Measurements from ENCODE around the gene ZNF644. TPM values are rescaled to one million over a fixed set of nuclear protein-coding genes. Genes with fewer than 3 reads are reported as not detected.

Gene ZNF644
- total RNA-seq, 1 donor from 2014 or later, result 37.9 TPM

- H3K36me3 Mint-ChIP-seq (ENCODE audit: low read depth), result no peaks in the 10 kb centered on the region
- TF ChIP-seq CTCF (IDR thresholded peaks at IDR 0.05), result no peak
- no peaks in the 10 kb centered on the region for H3K27me3 Mint-ChIP-seq (ENCODE audit: low read depth)
- no peak for DNase-seq (ENCODE audit: low spot score)
- H3K4me1 Mint-ChIP-seq (ENCODE audit: low read depth), result peaks cover 41% of the 10 kb centered on the region
- H3K4me3 Mint-ChIP-seq (ENCODE audit: unreplicated experiment), result no peak overlapping the region
- H3K27ac Mint-ChIP-seq (ENCODE audit: unreplicated experiment), result no peak overlapping the region
- peaks cover 13% of the 10 kb centered on the region for H3K9me3 Mint-ChIP-seq (ENCODE audit: low read depth)
Observed at GRCh38 chr1:90995311-90995894, 26.4 kb downstream of the ZNF644 start.

- DNase-seq (ENCODE audit: low spot score), result no peak
- H3K9me3 Mint-ChIP-seq (ENCODE audit: low read depth), result peaks cover 13% of the 10 kb centered on the region
- H3K4me3 Mint-ChIP-seq (ENCODE audit: unreplicated experiment), result no peak overlapping the region
- no peak for TF ChIP-seq CTCF (IDR thresholded peaks at IDR 0.05)
- H3K36me3 Mint-ChIP-seq (ENCODE audit: low read depth), result no peaks in the 10 kb centered on the region
- no peak overlapping the region for H3K27ac Mint-ChIP-seq (ENCODE audit: unreplicated experiment)
- peaks cover 41% of the 10 kb centered on the region for H3K4me1 Mint-ChIP-seq (ENCODE audit: low read depth)
- no peaks in the 10 kb centered on the region for H3K27me3 Mint-ChIP-seq (ENCODE audit: low read depth)
Observed at GRCh38 chr1:90994461-90994860, 27.4 kb downstream of the ZNF644 start.

- TF ChIP-seq CTCF (IDR thresholded peaks at IDR 0.05), result no peak
- DNase-seq (ENCODE audit: low spot score), result no peak
- H3K4me3 Mint-ChIP-seq (ENCODE audit: unreplicated experiment), result no peak overlapping the region
- no peaks in the 10 kb centered on the region for H3K36me3 Mint-ChIP-seq (ENCODE audit: low read depth)
- peaks cover 33% of the 10 kb centered on the region for H3K4me1 Mint-ChIP-seq (ENCODE audit: low read depth)
- peaks cover 13% of the 10 kb centered on the region for H3K9me3 Mint-ChIP-seq (ENCODE audit: low read depth)
- H3K27ac Mint-ChIP-seq (ENCODE audit: unreplicated experiment), result no peak overlapping the region
- H3K27me3 Mint-ChIP-seq (ENCODE audit: low read depth), result no peaks in the 10 kb centered on the region
Observed at GRCh38 chr1:90993245-90993644, 28.6 kb downstream of the ZNF644 start.

- Mint-ChIP-seq H3K36me3 (ENCODE audit: low read depth) (peaks cover 4% of the 10 kb centered on the region), H3K4me3 (ENCODE audit: unreplicated experiment) (no peak overlapping the region), H3K4me1 (ENCODE audit: low read depth) (peaks cover 44% of the 10 kb centered on the region), H3K27me3 (ENCODE audit: low read depth) (no peaks in the 10 kb centered on the region), H3K27ac (ENCODE audit: unreplicated experiment) (no peak overlapping the region), H3K9me3 (ENCODE audit: low read depth) (peaks cover 23% of the 10 kb centered on the region)
- TF ChIP-seq CTCF (IDR thresholded peaks at IDR 0.05), result no peak
- DNase-seq (ENCODE audit: low spot score), result no peak
Observed at GRCh38 chr1:90990779-90991178, 31.1 kb downstream of the ZNF644 start.

- TF ChIP-seq CTCF (IDR thresholded peaks at IDR 0.05), result no peak
- H3K4me1 Mint-ChIP-seq (ENCODE audit: low read depth), result peaks cover 42% of the 10 kb centered on the region
- no peak overlapping the region for H3K27ac Mint-ChIP-seq (ENCODE audit: unreplicated experiment)
- H3K36me3 Mint-ChIP-seq (ENCODE audit: low read depth), result peaks cover 4% of the 10 kb centered on the region
- H3K4me3 Mint-ChIP-seq (ENCODE audit: unreplicated experiment), result no peak overlapping the region
- peaks cover 17% of the 10 kb centered on the region for H3K9me3 Mint-ChIP-seq (ENCODE audit: low read depth)
- no peaks in the 10 kb centered on the region for H3K27me3 Mint-ChIP-seq (ENCODE audit: low read depth)
- no peak for DNase-seq (ENCODE audit: low spot score)
Observed at GRCh38 chr1:90989990-90990389, 31.8 kb downstream of the ZNF644 start.

Measured in chondrocyte (in vitro differentiated cells).